ENCODE data around the gene FTO. TPM values are rescaled to one million over a fixed set of nuclear protein-coding genes. Genes with fewer than 3 reads are reported as not detected.

FTO gene
- polyA plus RNA-seq, 2 of the 4 experiments (the other 2 are of a cell fraction) = 48.7 to 101 TPM

- ChIA-PET CTCF (no interaction called here), POLR2A (no interaction called here)
- no peak for TF ChIP-seq SREBF2 (IDR thresholded peaks at IDR 0.05)
- no peak for TF ChIP-seq RARB (CRISPR knock-in tag; IDR thresholded peaks at IDR 0.05)
- no peak for TF ChIP-seq BHLHE40 (IDR thresholded peaks at IDR 0.05; ENCODE audit: low read depth, low read length)
- TF ChIP-seq JUNB (IDR thresholded peaks at IDR 0.05) = no peak
- TF ChIP-seq ZSCAN20 (CRISPR knock-in tag; IDR thresholded peaks at IDR 0.05) = no peak
- TF ChIP-seq KDM5A (IDR thresholded peaks at IDR 0.05) = no peak
- TF ChIP-seq SMC3 (IDR thresholded peaks at IDR 0.05) = no peak
- TF ChIP-seq RNF2 (IDR thresholded peaks at IDR 0.05; ENCODE audit: borderline replicate concordance, low read depth) = no peak
- TF ChIP-seq TP53 (CRISPR knock-in tag; IDR thresholded peaks at IDR 0.05) = no peak
- DNase-seq (ENCODE audit: low read depth in 1 of 2, low spot score in 1 of 2) (no peak), FAIRE-seq (no peak), ATAC-seq (no peak)
- H3K9me3 ChIP-seq = peaks cover 13% of the 10 kb centered on the region
- no peak overlapping the region for H3K4me3 ChIP-seq
- H3K4me1 ChIP-seq = 0 out of 3 replicates have a peak, but pooled peaks cover 2% of the 10 kb centered on the region
- H3K27ac ChIP-seq = no peak overlapping the region
- WGBS (ENCODE audit: missing lambda C conversion rate) = 68% methylated on average over 3 of the region's 3 CpGs
- no peak overlapping the region for H3K4me2 ChIP-seq
These were observed 487.6 kb downstream of the FTO start for GRCh38 chr16:54191592-54191991.

GRCh38 chr16:54193013-54193664 is 489.2 kb downstream of the FTO start:
- POLR2A ChIA-PET = no interaction called here
- H3K4me2 ChIP-seq = peak overlapping the region; percentile 53; the same call in 2 of the 3 replicates

More at GRCh38 chr16:54193013-54193664, 489.2 kb downstream of the FTO start:
- Histone ChIP-seq H3K27ac (peak overlapping the region in 1 of 2 experiments; percentile 44; a peak in 1 of 6 replicates), H3K9me3 (peaks cover 13% of the 10 kb centered on the region), H3K4me3 (no peak overlapping the region), H3K4me1 (0 out of 3 replicates have a peak, but pooled peaks cover 2% of the 10 kb centered on the region)
- CTCF ChIA-PET = interaction anchor here (1.2 kb wide), 1 partner anchor 9 kb away, joined by 3 read pairs; no protein-coding TSS in a partner anchor
- ATAC-seq (0 out of 6 replicates have a peak, but pooled peaks of 1 of the 2 experiments have one; percentile 20), DNase-seq (ENCODE audit: low read depth in 1 of 2, low spot score in 1 of 2) (no peak), FAIRE-seq (no peak)
- 55% methylated on average over 9 of the region's 9 CpGs for WGBS (ENCODE audit: missing lambda C conversion rate)
- no peak for TF ChIP-seq CTCF (IDR thresholded peaks at IDR 0.05)
- no peak for TF ChIP-seq RNF2 (IDR thresholded peaks at IDR 0.05; ENCODE audit: borderline replicate concordance, low read depth)
- no peak for TF ChIP-seq ZC3H11A (IDR thresholded peaks at IDR 0.05)
- no peak for TF ChIP-seq KDM5A (IDR thresholded peaks at IDR 0.05)
- no peak for TF ChIP-seq HMGXB4 (CRISPR knock-in tag; IDR thresholded peaks at IDR 0.05; ENCODE audit: borderline replicate concordance)
- TF ChIP-seq EHMT2 (IDR thresholded peaks at IDR 0.05; ENCODE audit: low read depth) = no peak
- no peak for TF ChIP-seq EP300 (IDR thresholded peaks at IDR 0.05)
- TF ChIP-seq MAX (IDR thresholded peaks at IDR 0.05) = no peak
- TF ChIP-seq JUNB (IDR thresholded peaks at IDR 0.05) = no peak
- TF ChIP-seq RARB (CRISPR knock-in tag; IDR thresholded peaks at IDR 0.05) = no peak

Measured in A549 (cell line).